ENCODE results near the gene MAN1A2. TPM values are rescaled to one million over a fixed set of nuclear protein-coding genes. Genes with fewer than 3 reads are reported as not detected.
"Not testable (repeated sequence)": the region's sequence is repeated elsewhere in the genome, so short reads cannot be mapped to it uniquely, and the experiment has no call there.

MAN1A2 gene
- total RNA-seq, 1 donor from 2014 or later, result 31.8 TPM

GRCh38 chr1:117346206-117346928, 20.9 kb upstream of the MAN1A2 start:
- no peak overlapping the region for H3K4me3 Mint-ChIP-seq (ENCODE audit: unreplicated experiment)
- H3K4me1 Mint-ChIP-seq (ENCODE audit: low read depth, unreplicated experiment), result no peaks in the 10 kb centered on the region
- no peaks in the 10 kb centered on the region for H3K27me3 Mint-ChIP-seq (ENCODE audit: unreplicated experiment)
- no peaks in the 10 kb centered on the region for H3K9me3 Mint-ChIP-seq (ENCODE audit: unreplicated experiment)
- no peaks in the 10 kb centered on the region for H3K36me3 Mint-ChIP-seq (ENCODE audit: unreplicated experiment)
- DNase-seq, result no peak
- no peak for TF ChIP-seq CTCF (IDR thresholded peaks at IDR 0.05; ENCODE audit: partially characterized antibody, unreplicated experiment)
- H3K27ac Mint-ChIP-seq (ENCODE audit: unreplicated experiment), result no peak overlapping the region

GRCh38 chr1:117347907-117348306, 19.3 kb upstream of the MAN1A2 start:
- TF ChIP-seq CTCF (IDR thresholded peaks at IDR 0.05; ENCODE audit: partially characterized antibody, unreplicated experiment), result no peak
- H3K4me1 Mint-ChIP-seq (ENCODE audit: low read depth, unreplicated experiment), result no peaks in the 10 kb centered on the region
- no peak for DNase-seq
- H3K9me3 Mint-ChIP-seq (ENCODE audit: unreplicated experiment), result no peaks in the 10 kb centered on the region
- H3K27ac Mint-ChIP-seq (ENCODE audit: unreplicated experiment), result no peak overlapping the region
- peaks cover 1% of the 10 kb centered on the region for H3K27me3 Mint-ChIP-seq (ENCODE audit: unreplicated experiment)
- no peak overlapping the region for H3K4me3 Mint-ChIP-seq (ENCODE audit: unreplicated experiment)
- no peaks in the 10 kb centered on the region for H3K36me3 Mint-ChIP-seq (ENCODE audit: unreplicated experiment)

GRCh38 chr1:117352695-117353094, 14.6 kb upstream of the MAN1A2 start:
- H3K4me1 Mint-ChIP-seq (ENCODE audit: low read depth, unreplicated experiment); DNase-seq; H3K4me3 Mint-ChIP-seq (ENCODE audit: unreplicated experiment); H3K27me3 Mint-ChIP-seq (ENCODE audit: unreplicated experiment); H3K9me3 Mint-ChIP-seq (ENCODE audit: unreplicated experiment); H3K27ac Mint-ChIP-seq (ENCODE audit: unreplicated experiment); H3K36me3 Mint-ChIP-seq (ENCODE audit: unreplicated experiment): not testable (repeated sequence)

GRCh38 chr1:117357833-117358603, 9.2 kb upstream of the MAN1A2 start:
- H3K4me1 Mint-ChIP-seq (ENCODE audit: low read depth, unreplicated experiment); H3K9me3 Mint-ChIP-seq (ENCODE audit: unreplicated experiment); H3K27me3 Mint-ChIP-seq (ENCODE audit: unreplicated experiment); H3K36me3 Mint-ChIP-seq (ENCODE audit: unreplicated experiment); H3K27ac Mint-ChIP-seq (ENCODE audit: unreplicated experiment); H3K4me3 Mint-ChIP-seq (ENCODE audit: unreplicated experiment); DNase-seq: not testable (repeated sequence)

- not testable (repeated sequence) for H3K4me1 Mint-ChIP-seq (ENCODE audit: low read depth, unreplicated experiment); DNase-seq; H3K27ac Mint-ChIP-seq (ENCODE audit: unreplicated experiment); H3K9me3 Mint-ChIP-seq (ENCODE audit: unreplicated experiment); H3K27me3 Mint-ChIP-seq (ENCODE audit: unreplicated experiment); H3K4me3 Mint-ChIP-seq (ENCODE audit: unreplicated experiment); H3K36me3 Mint-ChIP-seq (ENCODE audit: unreplicated experiment)
These were observed 8.7 kb upstream of the MAN1A2 start for GRCh38 chr1:117358604-117358887.

GRCh38 chr1:117359561-117360289, 7.5 kb upstream of the MAN1A2 start:
- Mint-ChIP-seq H3K27me3 (ENCODE audit: unreplicated experiment) (peaks cover 2% of the 10 kb centered on the region), H3K36me3 (ENCODE audit: unreplicated experiment) (peaks cover 5% of the 10 kb centered on the region), H3K9me3 (ENCODE audit: unreplicated experiment) (no peaks in the 10 kb centered on the region), H3K4me1 (ENCODE audit: low read depth, unreplicated experiment) (no peaks in the 10 kb centered on the region), H3K27ac (ENCODE audit: unreplicated experiment) (no peak overlapping the region), H3K4me3 (ENCODE audit: unreplicated experiment) (no peak overlapping the region)
- no peak for DNase-seq
- TF ChIP-seq CTCF (IDR thresholded peaks at IDR 0.05; ENCODE audit: partially characterized antibody, unreplicated experiment), result no peak

Data from glutamatergic neuron (in vitro differentiated cells).